HG03457 (cell line): ENCODE data around the gene BIRC6.
"Not testable (repeated sequence)": the region's sequence is repeated elsewhere in the genome, so short reads cannot be mapped to it uniquely, and the experiment has no call there.

Experiments used
- ATAC-seq: cut with Tn5 transposase; IDR thresholded peaks from one replicate; pipeline ENCODE4 v1.9.1; 2021; ENCODE audit warnings: moderate number of reproducible peaks; ENCODE audit not compliant: unreplicated experiment

BIRC6 gene

GRCh38 chr2:32370942-32371341, 14.1 kb downstream of the BIRC6 start:
- not testable (repeated sequence) for ATAC-seq

GRCh38 chr2:32372519-32373182, 15.8 kb downstream of the BIRC6 start:
- no peak for ATAC-seq

GRCh38 chr2:32375228-32375892, 18.5 kb downstream of the BIRC6 start:
- no peak for ATAC-seq

GRCh38 chr2:32376756-32377155, 19.9 kb downstream of the BIRC6 start:
- ATAC-seq: no peak

GRCh38 chr2:32377928-32378327, 21.1 kb downstream of the BIRC6 start:
- no peak for ATAC-seq

GRCh38 chr2:32379352-32379751, 22.5 kb downstream of the BIRC6 start:
- no peak for ATAC-seq

GRCh38 chr2:32383858-32384257, 27.0 kb downstream of the BIRC6 start:
- ATAC-seq: no peak

GRCh38 chr2:32384529-32384928, 27.7 kb downstream of the BIRC6 start:
- ATAC-seq: no peak

GRCh38 chr2:32386739-32387138, 29.9 kb downstream of the BIRC6 start:
- no peak for ATAC-seq

- no peak for ATAC-seq
These were observed 42.4 kb downstream of the BIRC6 start for GRCh38 chr2:32399221-32399620.

- no peak for ATAC-seq
These were observed 45.3 kb downstream of the BIRC6 start for GRCh38 chr2:32402091-32402490.

- ATAC-seq: no peak
These were observed 47.0 kb downstream of the BIRC6 start for GRCh38 chr2:32403782-32404181.

GRCh38 chr2:32404691-32405090, 47.9 kb downstream of the BIRC6 start:
- no peak for ATAC-seq

GRCh38 chr2:32416519-32416918, 59.7 kb downstream of the BIRC6 start:
- ATAC-seq: no peak

GRCh38 chr2:32417659-32418058, 60.8 kb downstream of the BIRC6 start:
- ATAC-seq: no peak

GRCh38 chr2:32418778-32419177, 62.0 kb downstream of the BIRC6 start:
- no peak for ATAC-seq

- no peak for ATAC-seq
These were observed 65.3 kb downstream of the BIRC6 start for GRCh38 chr2:32422133-32422532.

GRCh38 chr2:32423536-32423935, 66.7 kb downstream of the BIRC6 start:
- no peak for ATAC-seq

GRCh38 chr2:32424739-32425138, 67.9 kb downstream of the BIRC6 start:
- no peak for ATAC-seq

- ATAC-seq: no peak
These were observed 68.9 kb downstream of the BIRC6 start for GRCh38 chr2:32425719-32426141.

- ATAC-seq: no peak
These were observed 71.1 kb downstream of the BIRC6 start for GRCh38 chr2:32427672-32428610.

- no peak for ATAC-seq
These were observed 74.0 kb downstream of the BIRC6 start for GRCh38 chr2:32430804-32431203.
